ENCODE results near the gene AHNAK2.

DNA sequence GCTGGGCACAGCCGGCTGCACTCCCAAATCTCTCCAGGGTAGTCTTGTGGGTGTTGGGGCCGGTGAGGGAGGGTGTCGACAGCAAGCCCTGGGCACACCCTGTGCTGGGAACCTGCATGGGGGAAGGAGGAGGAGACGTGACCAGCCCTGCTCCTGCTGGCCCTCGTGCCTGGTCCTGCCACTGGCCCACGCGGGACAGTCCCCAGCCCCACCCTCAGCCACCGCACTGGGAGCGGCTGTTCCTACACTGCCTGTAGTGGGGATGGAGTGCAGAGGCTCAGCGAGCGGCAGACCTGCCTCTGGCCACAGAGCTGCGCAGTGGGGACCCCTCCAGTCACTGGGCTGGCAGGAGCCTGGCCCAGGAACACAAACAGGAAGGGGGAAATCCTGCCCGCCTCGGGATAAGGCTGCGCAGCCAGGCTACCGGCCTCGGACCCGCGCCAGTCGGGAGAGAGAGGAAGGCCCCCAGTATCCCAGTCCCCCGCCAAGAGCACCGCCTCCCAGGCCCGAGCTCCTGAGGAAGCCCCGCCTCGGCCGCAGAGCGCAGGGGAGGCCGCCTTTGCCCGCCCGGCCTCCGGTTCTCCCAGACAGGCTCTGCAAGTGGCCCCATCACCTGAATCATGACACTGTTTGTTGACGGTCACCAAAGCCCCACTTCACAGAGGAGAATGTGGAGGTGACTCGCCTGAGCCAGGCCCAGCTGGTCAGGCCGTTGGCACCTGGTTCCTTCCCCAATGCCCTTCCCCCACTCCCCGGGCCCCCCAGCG, 10.6 kb downstream of the AHNAK2 start:
- no peak for TF ChIP-seq TCF7L2 (IDR thresholded peaks at IDR 0.05; ENCODE audit: borderline replicate concordance, low read depth, low read length)
- TF ChIP-seq, protein P1, sequence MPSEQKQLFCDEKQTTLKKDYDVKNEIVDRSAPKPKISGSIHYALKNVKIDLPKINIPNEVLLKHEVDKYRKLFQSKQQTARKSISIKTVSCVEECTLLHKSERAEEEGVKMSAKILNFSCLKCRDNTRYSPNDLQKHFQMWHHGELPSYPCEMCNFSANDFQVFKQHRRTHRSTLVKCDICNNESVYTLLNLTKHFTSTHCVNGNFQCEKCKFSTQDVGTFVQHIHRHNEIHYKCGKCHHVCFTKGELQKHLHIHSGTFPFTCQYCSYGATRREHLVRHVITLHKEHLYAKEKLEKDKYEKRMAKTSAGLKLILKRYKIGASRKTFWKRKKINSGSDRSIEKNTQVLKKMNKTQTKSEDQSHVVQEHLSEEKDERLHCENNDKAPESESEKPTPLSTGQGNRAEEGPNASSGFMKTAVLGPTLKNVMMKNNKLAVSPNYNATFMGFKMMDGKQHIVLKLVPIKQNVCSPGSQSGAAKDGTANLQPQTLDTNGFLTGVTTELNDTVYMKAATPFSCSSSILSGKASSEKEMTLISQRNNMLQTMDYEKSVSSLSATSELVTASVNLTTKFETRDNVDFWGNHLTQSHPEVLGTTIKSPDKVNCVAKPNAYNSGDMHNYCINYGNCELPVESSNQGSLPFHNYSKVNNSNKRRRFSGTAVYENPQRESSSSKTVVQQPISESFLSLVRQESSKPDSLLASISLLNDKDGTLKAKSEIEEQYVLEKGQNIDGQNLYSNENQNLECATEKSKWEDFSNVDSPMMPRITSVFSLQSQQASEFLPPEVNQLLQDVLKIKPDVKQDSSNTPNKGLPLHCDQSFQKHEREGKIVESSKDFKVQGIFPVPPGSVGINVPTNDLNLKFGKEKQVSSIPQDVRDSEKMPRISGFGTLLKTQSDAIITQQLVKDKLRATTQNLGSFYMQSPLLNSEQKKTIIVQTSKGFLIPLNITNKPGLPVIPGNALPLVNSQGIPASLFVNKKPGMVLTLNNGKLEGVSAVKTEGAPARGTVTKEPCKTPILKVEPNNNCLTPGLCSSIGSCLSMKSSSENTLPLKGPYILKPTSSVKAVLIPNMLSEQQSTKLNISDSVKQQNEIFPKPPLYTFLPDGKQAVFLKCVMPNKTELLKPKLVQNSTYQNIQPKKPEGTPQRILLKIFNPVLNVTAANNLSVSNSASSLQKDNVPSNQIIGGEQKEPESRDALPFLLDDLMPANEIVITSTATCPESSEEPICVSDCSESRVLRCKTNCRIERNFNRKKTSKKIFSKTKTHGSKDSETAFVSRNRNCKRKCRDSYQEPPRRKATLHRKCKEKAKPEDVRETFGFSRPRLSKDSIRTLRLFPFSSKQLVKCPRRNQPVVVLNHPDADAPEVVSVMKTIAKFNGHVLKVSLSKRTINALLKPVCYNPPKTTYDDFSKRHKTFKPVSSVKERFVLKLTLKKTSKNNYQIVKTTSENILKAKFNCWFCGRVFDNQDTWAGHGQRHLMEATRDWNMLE (tag by site-specific recombination; conservative IDR thresholded peaks at IDR 0.05; ENCODE audit: low read depth) = no peak
- TF ChIP-seq HOXA7 (CRISPR knock-in tag; IDR thresholded peaks at IDR 0.05; ENCODE audit: borderline replicate concordance) = no peak
- TF ChIP-seq, protein P2, sequence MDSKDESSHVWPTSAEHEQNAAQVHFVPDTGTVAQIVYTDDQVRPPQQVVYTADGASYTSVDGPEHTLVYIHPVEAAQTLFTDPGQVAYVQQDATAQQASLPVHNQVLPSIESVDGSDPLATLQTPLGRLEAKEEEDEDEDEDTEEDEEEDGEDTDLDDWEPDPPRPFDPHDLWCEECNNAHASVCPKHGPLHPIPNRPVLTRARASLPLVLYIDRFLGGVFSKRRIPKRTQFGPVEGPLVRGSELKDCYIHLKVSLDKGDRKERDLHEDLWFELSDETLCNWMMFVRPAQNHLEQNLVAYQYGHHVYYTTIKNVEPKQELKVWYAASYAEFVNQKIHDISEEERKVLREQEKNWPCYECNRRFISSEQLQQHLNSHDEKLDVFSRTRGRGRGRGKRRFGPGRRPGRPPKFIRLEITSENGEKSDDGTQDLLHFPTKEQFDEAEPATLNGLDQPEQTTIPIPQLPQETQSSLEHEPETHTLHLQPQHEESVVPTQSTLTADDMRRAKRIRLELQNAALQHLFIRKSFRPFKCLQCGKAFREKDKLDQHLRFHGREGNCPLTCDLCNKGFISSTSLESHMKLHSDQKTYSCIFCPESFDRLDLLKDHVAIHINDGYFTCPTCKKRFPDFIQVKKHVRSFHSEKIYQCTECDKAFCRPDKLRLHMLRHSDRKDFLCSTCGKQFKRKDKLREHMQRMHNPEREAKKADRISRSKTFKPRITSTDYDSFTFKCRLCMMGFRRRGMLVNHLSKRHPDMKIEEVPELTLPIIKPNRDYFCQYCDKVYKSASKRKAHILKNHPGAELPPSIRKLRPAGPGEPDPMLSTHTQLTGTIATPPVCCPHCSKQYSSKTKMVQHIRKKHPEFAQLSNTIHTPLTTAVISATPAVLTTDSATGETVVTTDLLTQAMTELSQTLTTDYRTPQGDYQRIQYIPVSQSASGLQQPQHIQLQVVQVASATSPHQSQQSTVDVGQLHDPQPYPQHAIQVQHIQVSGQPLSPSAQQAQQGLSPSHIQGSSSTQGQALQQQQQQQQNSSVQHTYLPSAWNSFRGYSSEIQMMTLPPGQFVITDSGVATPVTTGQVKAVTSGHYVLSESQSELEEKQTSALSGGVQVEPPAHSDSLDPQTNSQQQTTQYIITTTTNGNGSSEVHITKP (tag by site-specific recombination; IDR thresholded peaks at IDR 0.05) = no peak
- TF ChIP-seq, protein P3, sequence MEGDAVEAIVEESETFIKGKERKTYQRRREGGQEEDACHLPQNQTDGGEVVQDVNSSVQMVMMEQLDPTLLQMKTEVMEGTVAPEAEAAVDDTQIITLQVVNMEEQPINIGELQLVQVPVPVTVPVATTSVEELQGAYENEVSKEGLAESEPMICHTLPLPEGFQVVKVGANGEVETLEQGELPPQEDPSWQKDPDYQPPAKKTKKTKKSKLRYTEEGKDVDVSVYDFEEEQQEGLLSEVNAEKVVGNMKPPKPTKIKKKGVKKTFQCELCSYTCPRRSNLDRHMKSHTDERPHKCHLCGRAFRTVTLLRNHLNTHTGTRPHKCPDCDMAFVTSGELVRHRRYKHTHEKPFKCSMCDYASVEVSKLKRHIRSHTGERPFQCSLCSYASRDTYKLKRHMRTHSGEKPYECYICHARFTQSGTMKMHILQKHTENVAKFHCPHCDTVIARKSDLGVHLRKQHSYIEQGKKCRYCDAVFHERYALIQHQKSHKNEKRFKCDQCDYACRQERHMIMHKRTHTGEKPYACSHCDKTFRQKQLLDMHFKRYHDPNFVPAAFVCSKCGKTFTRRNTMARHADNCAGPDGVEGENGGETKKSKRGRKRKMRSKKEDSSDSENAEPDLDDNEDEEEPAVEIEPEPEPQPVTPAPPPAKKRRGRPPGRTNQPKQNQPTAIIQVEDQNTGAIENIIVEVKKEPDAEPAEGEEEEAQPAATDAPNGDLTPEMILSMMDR (tag by site-specific recombination; IDR thresholded peaks at IDR 0.05) = no peak
- TF ChIP-seq ZNF560 (tag by site-specific recombination; IDR thresholded peaks at IDR 0.05; ENCODE audit: borderline replicate concordance) = no peak
- no peak for TF ChIP-seq SCRT2 (tag by site-specific recombination; IDR thresholded peaks at IDR 0.05)
- no peak for TF ChIP-seq OVOL3 (tag by site-specific recombination; IDR thresholded peaks at IDR 0.05)
- no peak for TF ChIP-seq ZNF670 (tag by site-specific recombination; IDR thresholded peaks at IDR 0.05; ENCODE audit: low read depth)
- TF ChIP-seq YY1 (tag by site-specific recombination; IDR thresholded peaks at IDR 0.05) = no peak

Measured in HEK293 (cell line).